Activated T-cell treated with anti-CD3 and anti-CD28 coated beads, Interleukin-2, amount 50 U/mL, for 72 hours (primary cell): ENCODE measurements around the gene TSPO. TPM values are rescaled to one million over a fixed set of nuclear protein-coding genes. Genes with fewer than 3 reads are reported as not detected.

Experiments
- ATAC-seq, 2 donors: fragments of 150-1000 bp; cut with Tn5 transposase; replicated peaks in 1 of 2; 2 replicates each; pipeline ENCODE4 v1.10.0; 2021; ENCODE audit warnings: moderate library complexity in 2 of 2, mild to moderate bottlenecking in 1 of 2
- DNase-seq, 2 donors: peaks; one replicate each; pipeline ENCODE4 v3.0.0; 2021 to 2022; ENCODE audit warnings: mixed read lengths in 1 of 2
- H3K27ac Mint-ChIP-seq: one replicate; pipeline ENCODE4 v1.8.0; 2022; ENCODE audit warnings: mild to moderate bottlenecking, moderate library complexity, mixed read lengths
- H3K27me3 Mint-ChIP-seq: one replicate; pipeline ENCODE4 v1.8.0; 2022; ENCODE audit warnings: low read depth, mixed read lengths
- H3K36me3 Mint-ChIP-seq, 2 donors: one replicate each; pipeline ENCODE4 v1.8.0; 2022; ENCODE audit warnings: mixed read lengths in 2 of 2, mild to moderate bottlenecking in 1 of 2; ENCODE audit not compliant: insufficient read depth in 2 of 2
- H3K4me1 Mint-ChIP-seq: one replicate; pipeline ENCODE4 v1.8.0; 2022; ENCODE audit warnings: low read depth, mixed read lengths
- H3K4me3 Mint-ChIP-seq, 2 donors: one replicate each; pipeline ENCODE4 v1.8.0; 2022; ENCODE audit warnings: mild to moderate bottlenecking in 2 of 2, mixed read lengths in 2 of 2, moderate library complexity in 2 of 2
- H3K9me3 Mint-ChIP-seq, 2 donors: one replicate each; pipeline ENCODE4 v1.8.0; 2022; ENCODE audit warnings: mixed read lengths in 2 of 2
- total RNA-seq, 2 donors: library from RNA; stranded (reverse); gene quantifications; one replicate each; pipeline ENCODE4 v1.2.3, GENCODE V29; 2022

The TSPO gene
- total RNA-seq, 2 donors from 2014 or later: 61.5 to 93.8 TPM

- Mint-ChIP-seq H3K4me3 (no peak overlapping the region), H3K27me3 (no peaks in the 10 kb centered on the region), H3K27ac (no peak overlapping the region), H3K36me3 (no peaks in the 10 kb centered on the region), H3K9me3 (no peaks in the 10 kb centered on the region), H3K4me1 (peaks cover 9% of the 10 kb centered on the region)
- ATAC-seq (no peak), DNase-seq (no peak)
Observed at GRCh38 chr22:43207849-43208702, 56.7 kb downstream of the TSPO start.

DNA sequence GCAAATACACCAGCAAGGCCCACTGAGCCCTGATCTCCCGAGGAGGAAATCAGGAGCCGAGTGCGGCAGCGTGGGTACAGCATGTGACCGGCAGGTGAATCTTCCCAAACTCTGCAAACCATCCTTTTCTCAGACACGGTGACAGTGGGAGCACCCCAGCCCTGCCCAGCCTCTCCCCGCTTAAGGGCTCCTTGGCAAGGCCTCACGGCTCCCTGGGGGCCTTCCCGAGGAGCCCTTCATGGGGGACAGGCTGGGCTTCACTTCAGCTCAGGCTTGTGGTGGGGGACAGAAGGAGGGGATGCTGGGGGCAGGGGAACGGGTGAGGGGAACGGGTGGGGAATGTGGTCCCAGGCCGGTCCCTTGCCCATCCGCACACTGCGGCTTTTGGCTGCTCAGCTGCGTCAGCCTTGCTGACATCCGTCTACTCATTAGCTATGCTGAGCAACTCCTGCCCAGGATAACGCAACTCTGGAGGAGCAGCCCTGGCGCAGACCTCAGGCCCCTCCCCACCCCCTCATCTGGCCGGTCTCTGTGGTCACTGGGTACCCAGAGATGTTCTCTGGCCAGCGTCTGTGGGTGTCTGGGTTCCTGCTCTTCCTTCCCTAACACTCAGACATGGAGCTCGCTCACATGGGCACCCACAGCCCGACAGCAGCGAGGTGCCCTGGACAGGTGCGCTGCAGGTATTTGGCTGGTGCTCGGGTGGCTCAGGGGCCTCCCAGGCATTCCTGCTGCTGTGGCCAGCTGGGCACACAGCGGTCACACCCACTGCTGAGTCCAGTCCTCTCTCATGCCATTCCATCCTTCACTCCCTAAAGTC lies 57.6 kb downstream of the TSPO start:
- DNase-seq: no peak
- no peak for ATAC-seq
- Mint-ChIP-seq H3K4me1 (peaks cover 9% of the 10 kb centered on the region), H3K4me3 (no peak overlapping the region), H3K36me3 (no peaks in the 10 kb centered on the region), H3K27me3 (no peaks in the 10 kb centered on the region), H3K9me3 (no peaks in the 10 kb centered on the region), H3K27ac (no peak overlapping the region)

DNA sequence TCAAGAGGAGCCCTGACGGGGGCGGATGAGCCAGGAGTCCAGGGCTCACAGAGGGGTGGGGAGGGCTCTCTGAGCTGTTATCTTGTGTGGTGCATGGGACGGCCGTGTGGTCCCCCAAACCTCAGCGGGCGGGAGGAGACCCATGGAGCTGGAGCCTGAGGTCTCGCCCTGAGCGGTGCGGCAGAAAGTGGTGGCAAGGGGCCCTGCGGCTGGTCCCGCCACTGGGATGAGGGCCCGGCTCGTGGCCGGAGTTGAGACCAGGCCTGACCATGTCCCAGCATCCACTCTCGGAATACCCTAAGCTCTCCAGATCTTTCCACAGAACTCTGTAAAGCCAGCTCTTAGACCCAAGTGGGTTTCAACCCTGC lies 58.1 kb downstream of the TSPO start:
- Mint-ChIP-seq H3K4me3 (no peak overlapping the region), H3K36me3 (no peaks in the 10 kb centered on the region), H3K27ac (no peak overlapping the region), H3K4me1 (peaks cover 9% of the 10 kb centered on the region), H3K9me3 (no peaks in the 10 kb centered on the region), H3K27me3 (no peaks in the 10 kb centered on the region)
- ATAC-seq (no peak), DNase-seq (no peak)

DNA sequence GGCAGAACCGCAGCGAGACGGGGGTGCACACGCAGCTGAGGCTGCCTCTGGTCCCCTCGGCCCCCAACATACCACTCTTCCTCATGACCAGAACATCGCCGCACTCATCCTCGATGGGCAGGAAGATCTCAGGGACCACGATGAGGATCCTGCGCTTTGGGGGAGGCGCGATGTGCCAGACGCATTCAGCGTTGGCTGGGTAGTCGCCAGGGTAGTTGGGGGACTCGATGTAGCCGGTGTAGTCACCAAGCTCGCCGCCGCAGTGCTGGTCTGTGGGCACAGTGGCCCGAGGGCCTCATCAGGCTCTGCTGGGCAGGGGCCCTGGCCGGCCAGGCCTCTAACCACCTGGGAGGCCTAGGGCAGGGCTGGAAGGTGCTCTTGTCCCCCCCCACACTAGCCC lies 58.6 kb downstream of the TSPO start:
- H3K4me3 Mint-ChIP-seq: no peak overlapping the region
- DNase-seq (no peak), ATAC-seq (no peak)
- peaks cover 9% of the 10 kb centered on the region for H3K4me1 Mint-ChIP-seq
- no peaks in the 10 kb centered on the region for H3K27me3 Mint-ChIP-seq
- no peaks in the 10 kb centered on the region for H3K36me3 Mint-ChIP-seq
- no peaks in the 10 kb centered on the region for H3K9me3 Mint-ChIP-seq
- H3K27ac Mint-ChIP-seq: no peak overlapping the region

DNA sequence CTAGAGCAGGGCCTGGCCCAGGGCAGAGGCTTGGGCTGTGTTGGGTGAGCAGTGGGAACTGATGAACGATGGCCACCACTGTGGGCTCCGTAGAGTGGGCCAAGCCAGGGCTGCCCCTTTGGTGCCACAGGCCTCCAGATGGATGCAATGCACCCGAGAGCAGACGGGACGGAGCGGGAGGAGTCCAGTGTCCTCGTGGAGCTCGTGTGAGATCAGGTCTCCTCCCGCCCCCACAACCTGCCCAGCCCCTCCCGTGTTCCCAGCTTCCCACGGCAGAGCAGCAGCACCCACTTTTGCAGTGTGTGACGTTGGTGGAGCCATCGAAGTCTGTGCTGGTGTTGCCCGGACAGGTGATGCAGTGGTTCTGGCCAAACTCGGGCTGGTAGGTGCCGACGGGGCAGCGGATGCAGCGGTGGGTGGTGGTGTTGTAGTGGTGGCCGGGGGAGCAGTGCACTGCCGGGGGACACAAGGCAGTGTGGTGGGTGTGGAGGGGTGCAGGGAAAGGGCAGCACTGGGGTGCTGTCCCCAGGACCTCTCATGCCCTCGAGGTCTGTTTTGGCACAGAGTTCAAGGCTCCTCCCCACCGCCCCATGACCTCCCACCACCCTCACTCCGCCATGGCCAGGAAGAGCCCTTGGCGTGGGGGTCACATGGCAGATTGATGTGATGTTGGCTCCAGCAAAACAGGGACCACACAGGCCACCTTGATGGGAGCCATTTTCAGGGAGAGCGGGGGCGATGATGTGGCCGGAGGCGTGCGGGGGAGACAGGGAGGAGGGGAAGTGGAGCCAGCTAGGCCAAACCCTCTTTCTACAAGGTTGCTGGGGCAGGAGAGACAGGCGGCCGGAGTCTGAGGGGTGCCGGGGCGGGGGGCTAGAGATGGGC lies 59.5 kb downstream of the TSPO start:
- no peak for ATAC-seq

DNA sequence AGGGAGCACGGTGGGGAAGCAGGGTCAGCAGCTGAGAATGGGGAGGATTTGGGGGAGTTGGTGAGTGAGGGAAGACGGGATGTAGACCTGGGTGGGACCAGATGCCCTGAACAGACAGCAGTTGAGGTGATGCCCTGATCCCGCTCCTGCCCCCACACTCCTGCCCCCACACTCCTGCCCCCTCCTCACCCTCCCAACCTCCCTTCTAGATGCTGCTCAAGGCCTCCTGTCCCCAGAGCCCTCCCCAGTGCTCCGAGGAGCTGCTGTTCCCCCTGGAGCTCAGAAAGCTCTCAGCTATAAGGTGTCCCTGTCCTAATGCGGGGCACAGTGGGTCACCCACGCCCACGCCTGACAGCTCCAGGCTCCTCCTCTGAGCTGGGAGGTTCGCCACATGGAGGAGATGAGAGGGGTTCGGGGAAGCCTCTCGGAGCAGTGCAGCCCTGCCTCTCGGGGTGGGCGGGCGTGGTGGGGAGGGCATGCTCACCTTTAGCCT lies 60.6 kb downstream of the TSPO start:
- DNase-seq (no peak), ATAC-seq (no peak)
- Mint-ChIP-seq H3K4me3 (no peak overlapping the region), H3K4me1 (no peaks in the 10 kb centered on the region), H3K36me3 (no peaks in the 10 kb centered on the region), H3K27ac (no peak overlapping the region), H3K9me3 (no peaks in the 10 kb centered on the region), H3K27me3 (no peaks in the 10 kb centered on the region)

More for the DNA sequence above, 59.5 kb downstream of the TSPO start:
- Mint-ChIP-seq H3K9me3 (no peaks in the 10 kb centered on the region), H3K36me3 (no peaks in the 10 kb centered on the region), H3K4me1 (peaks cover 9% of the 10 kb centered on the region), H3K4me3 (no peak overlapping the region), H3K27me3 (no peaks in the 10 kb centered on the region), H3K27ac (no peak overlapping the region)
- no peak for DNase-seq

- no peaks in the 10 kb centered on the region for H3K9me3 Mint-ChIP-seq
- H3K27me3 Mint-ChIP-seq: no peaks in the 10 kb centered on the region
- no peak overlapping the region for H3K27ac Mint-ChIP-seq
- DNase-seq (no peak), ATAC-seq (no peak)
- no peak overlapping the region for H3K4me3 Mint-ChIP-seq
- no peaks in the 10 kb centered on the region for H3K36me3 Mint-ChIP-seq
- H3K4me1 Mint-ChIP-seq: no peaks in the 10 kb centered on the region
Observed at GRCh38 chr22:43212434-43212952, 61.1 kb downstream of the TSPO start.

Other genes starting within 250 kb of the TSPO start
- gene PACSIN2, start 136.4 kb upstream of the TSPO start, total RNA-seq: 10 to 100 TPM; 28.8 to 31.3 TPM
- 10 to 100 TPM; 11.0 to 11.7 TPM for gene TTLL1, start 62.2 kb upstream of the TSPO start, total RNA-seq
- gene BIK, start 40.8 kb upstream of the TSPO start, total RNA-seq: 1 to 10 TPM; 3.2 to 5.0 TPM
- 1 to 10 TPM; 6.7 to 9.7 TPM for gene MCAT, start 8.2 kb upstream of the TSPO start, total RNA-seq
- gene TTLL12, start 35.6 kb downstream of the TSPO start, total RNA-seq: 10 to 100 TPM; 37.7 to 45.0 TPM
- under 1 TPM in 1 of 2 donors, not detected in 1; 0.14 TPM for gene SCUBE1, start 191.8 kb downstream of the TSPO start, total RNA-seq